Stomach (tissue), 4 donors: Measurements from ENCODE around the gene SRSF8.

Experiments used
- EP300 ChIP-seq: sonication (generic); formaldehyde crosslinking; IDR thresholded peaks from one replicate; pipeline ENCODE4 v1.6.1; 2017; ENCODE audit warnings: antibody characterized with exemption
- POLR2A ChIP-seq, 4 donors: fragments of 450-650 bp; IDR thresholded peaks; one replicate each; pipeline ENCODE4 v1.6.1; 2016; ENCODE audit warnings: antibody characterized with exemption in 4 of 4, control low read depth in 2 of 4, mild to moderate bottlenecking in 1 of 4, moderate library complexity in 1 of 4
- POLR2AphosphoS5 ChIP-seq, 3 donors: sonication (generic); formaldehyde crosslinking; IDR thresholded peaks; one replicate each; pipeline ENCODE4 v1.6.1; 2016; ENCODE audit warnings: antibody characterized with exemption in 3 of 3
- TF ChIP-seq, protein P1 (sequence below), 7 experiments: fragments of 450-650 bp in 4 of 7; fragments of 200-600 bp in 3 of 7; sonication (generic) in 3 of 7; IDR thresholded peaks; one replicate each; pipeline ENCODE4 v1.5.1; 2016 to 2019; ENCODE audit warnings: antibody characterized with exemption in 7 of 7, control low read depth in 2 of 7, mild to moderate bottlenecking in 1 of 7

GRCh38 chr11:95089620-95090542 is 23.2 kb downstream of the SRSF8 start, which contains the start of gene ENDOD1:
- TF ChIP-seq, protein P1, sequence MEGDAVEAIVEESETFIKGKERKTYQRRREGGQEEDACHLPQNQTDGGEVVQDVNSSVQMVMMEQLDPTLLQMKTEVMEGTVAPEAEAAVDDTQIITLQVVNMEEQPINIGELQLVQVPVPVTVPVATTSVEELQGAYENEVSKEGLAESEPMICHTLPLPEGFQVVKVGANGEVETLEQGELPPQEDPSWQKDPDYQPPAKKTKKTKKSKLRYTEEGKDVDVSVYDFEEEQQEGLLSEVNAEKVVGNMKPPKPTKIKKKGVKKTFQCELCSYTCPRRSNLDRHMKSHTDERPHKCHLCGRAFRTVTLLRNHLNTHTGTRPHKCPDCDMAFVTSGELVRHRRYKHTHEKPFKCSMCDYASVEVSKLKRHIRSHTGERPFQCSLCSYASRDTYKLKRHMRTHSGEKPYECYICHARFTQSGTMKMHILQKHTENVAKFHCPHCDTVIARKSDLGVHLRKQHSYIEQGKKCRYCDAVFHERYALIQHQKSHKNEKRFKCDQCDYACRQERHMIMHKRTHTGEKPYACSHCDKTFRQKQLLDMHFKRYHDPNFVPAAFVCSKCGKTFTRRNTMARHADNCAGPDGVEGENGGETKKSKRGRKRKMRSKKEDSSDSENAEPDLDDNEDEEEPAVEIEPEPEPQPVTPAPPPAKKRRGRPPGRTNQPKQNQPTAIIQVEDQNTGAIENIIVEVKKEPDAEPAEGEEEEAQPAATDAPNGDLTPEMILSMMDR (IDR thresholded peaks at IDR 0.05), result peak in 1 of 7 experiments; percentile 4
- TF ChIP-seq POLR2AphosphoS5 (IDR thresholded peaks at IDR 0.05), result peak in 2 of 3 donors; percentile 74 to 94
- no peak for TF ChIP-seq POLR2A (IDR thresholded peaks at IDR 0.05)
- TF ChIP-seq EP300, result no peak
